LoVo (cell line): ENCODE data around the gene ZNF396.

Source experiments
- DNase-seq: peaks from one replicate; pipeline ENCODE4 v3.0.0-alpha.2; 2016; ENCODE audit warnings: low spot score

The ZNF396 gene

GRCh38 chr18:35335866-35336265 is 41.3 kb downstream of the ZNF396 start:
- DNase-seq, result no peak

GRCh38 chr18:35334821-35335220 is 42.3 kb downstream of the ZNF396 start:
- DNase-seq, result no peak

GRCh38 chr18:35334212-35334611 is 42.9 kb downstream of the ZNF396 start:
- DNase-seq, result no peak

- no peak for DNase-seq
Measured at GRCh38 chr18:35331367-35332087, 45.6 kb downstream of the ZNF396 start.

- no peak for DNase-seq
Measured at GRCh38 chr18:35328868-35329267, 48.3 kb downstream of the ZNF396 start.

GRCh38 chr18:35326695-35327387 is 50.3 kb downstream of the ZNF396 start:
- no peak for DNase-seq

- no peak for DNase-seq
Measured at GRCh38 chr18:35324926-35325655, 52.0 kb downstream of the ZNF396 start.

- DNase-seq, result no peak
Measured at GRCh38 chr18:35322486-35323458, 54.4 kb downstream of the ZNF396 start.
